H9 (cell line): ENCODE results near the gene GJB6. TPM values are rescaled to one million over a fixed set of nuclear protein-coding genes. Genes with fewer than 3 reads are reported as not detected.

Experiments used
- DNase-seq: peaks from one replicate; pipeline ENCODE4 v3.0.0-alpha.2; 2017
- H2AFZ ChIP-seq: one replicate; pipeline ENCODE4 v1.6.1; 2013; ENCODE audit warnings: mild to moderate bottlenecking, low read length, control low read depth, moderate library complexity
- H2AK5ac ChIP-seq: 2 replicates; pipeline ENCODE4 v1.6.1; 2013; ENCODE audit warnings: low read length, control low read depth, mixed read lengths; ENCODE audit not compliant: insufficient read length
- H2BK120ac ChIP-seq: one replicate; pipeline ENCODE4 v1.6.1; 2013; ENCODE audit warnings: low read depth, mild to moderate bottlenecking, low read length, control low read depth, inconsistent platforms; ENCODE audit not compliant: poor library complexity, severe bottlenecking
- H2BK12ac ChIP-seq: 2 replicates; pipeline ENCODE4 v1.6.1; 2013; ENCODE audit warnings: low read length, control low read depth, mixed read lengths, low read depth; ENCODE audit not compliant: insufficient read length
- H2BK15ac ChIP-seq: 2 replicates; pipeline ENCODE4 v1.6.1; 2013; ENCODE audit warnings: low read depth, low read length, control low read depth
- H2BK20ac ChIP-seq: one replicate; pipeline ENCODE4 v1.6.1; 2013; ENCODE audit warnings: low read depth, mild to moderate bottlenecking, low read length, control low read depth, inconsistent platforms; ENCODE audit not compliant: poor library complexity, severe bottlenecking
- H2BK5ac ChIP-seq: 2 replicates; pipeline ENCODE4 v1.6.1; 2013; ENCODE audit warnings: low read length, control low read depth, mixed read lengths; ENCODE audit not compliant: insufficient read length
- H3K14ac ChIP-seq: 2 replicates; pipeline ENCODE4 v1.6.1; 2013; ENCODE audit warnings: low read length, control low read depth; ENCODE audit not compliant: insufficient read depth
- H3K18ac ChIP-seq: 2 replicates; pipeline ENCODE4 v1.6.1; 2013; ENCODE audit warnings: low read depth, mild to moderate bottlenecking, mixed read lengths, low read length, control low read depth; ENCODE audit not compliant: insufficient read length
- H3K23ac ChIP-seq: 2 replicates; pipeline ENCODE4 v1.6.1; 2013; ENCODE audit warnings: low read length, control low read depth, mixed read lengths, low read depth; ENCODE audit not compliant: insufficient read length
- H3K23me2 ChIP-seq: 2 replicates; pipeline ENCODE4 v1.6.1; 2013; ENCODE audit warnings: low read depth, mild to moderate bottlenecking, mixed read lengths, low read length, control low read depth; ENCODE audit not compliant: insufficient read length, poor library complexity, severe bottlenecking
- H3K27ac ChIP-seq: 2 replicates; pipeline ENCODE4 v1.5.1; 2013; ENCODE audit warnings: low read length, control low read depth, mixed read lengths, low read depth; ENCODE audit not compliant: insufficient read length
- H3K27me3 ChIP-seq: 2 replicates; pipeline ENCODE4 v1.6.1; 2013; ENCODE audit warnings: low read length, control low read depth, inconsistent platforms; ENCODE audit not compliant: insufficient read depth
- H3K4ac ChIP-seq: 2 replicates; pipeline ENCODE4 v1.6.1; 2013; ENCODE audit warnings: low read depth, mild to moderate bottlenecking, control low read depth, inconsistent platforms, low read length, moderate library complexity
- H3K4me1 ChIP-seq: 2 replicates; pipeline ENCODE4 v1.6.1; 2013; ENCODE audit warnings: low read length, control low read depth, inconsistent platforms; ENCODE audit not compliant: insufficient read depth
- H3K4me2 ChIP-seq: 2 replicates; pipeline ENCODE4 v1.6.1; 2013; ENCODE audit warnings: low read length, control low read depth, mixed read lengths; ENCODE audit not compliant: insufficient read length, insufficient read depth
- H3K56ac ChIP-seq: 2 replicates; pipeline ENCODE4 v1.6.1; 2013; ENCODE audit warnings: low read depth, mild to moderate bottlenecking, mixed read lengths, low read length, control low read depth; ENCODE audit not compliant: insufficient read length
- H3K79me1 ChIP-seq: 2 replicates; pipeline ENCODE4 v1.6.1; 2013; ENCODE audit warnings: low read depth, mild to moderate bottlenecking, moderate library complexity, low read length, control low read depth, inconsistent platforms; ENCODE audit not compliant: insufficient read depth, poor library complexity, severe bottlenecking
- H3K79me2 ChIP-seq: 2 replicates; pipeline ENCODE4 v1.6.1; 2013; ENCODE audit warnings: low read length, control low read depth, inconsistent platforms; ENCODE audit not compliant: insufficient read depth
- H3K9ac ChIP-seq: 2 replicates; pipeline ENCODE4 v1.6.1; 2013; ENCODE audit warnings: low read length, control low read depth, mixed read lengths; ENCODE audit not compliant: insufficient read length; ENCODE audit errors: extremely low read depth
- H3K9me3 ChIP-seq: one replicate; pipeline ENCODE4 v1.6.1; 2013; ENCODE audit warnings: low read depth, low read length, inconsistent platforms; ENCODE audit not compliant: control insufficient read depth
- H3T11ph ChIP-seq: one replicate; pipeline ENCODE4 v1.6.1; 2013; ENCODE audit warnings: mild to moderate bottlenecking, low read length, control low read depth, inconsistent platforms
- H4K20me1 ChIP-seq: one replicate; pipeline ENCODE4 v1.6.1; 2013; ENCODE audit not compliant: control insufficient read depth, insufficient read length, insufficient read depth
- H4K5ac ChIP-seq: 2 replicates; pipeline ENCODE4 v1.6.1; 2013; ENCODE audit warnings: low read depth, mild to moderate bottlenecking, mixed read lengths, low read length, control low read depth; ENCODE audit not compliant: insufficient read length
- H4K8ac ChIP-seq: replicated peaks from 2 replicates; pipeline ENCODE4 v1.6.1; 2013; ENCODE audit warnings: low read length, control low read depth, mixed read lengths, low read depth; ENCODE audit not compliant: insufficient read length
- H4K91ac ChIP-seq: 2 replicates; pipeline ENCODE4 v1.6.1; 2013; ENCODE audit warnings: low read depth, mild to moderate bottlenecking, moderate library complexity, mixed read lengths, low read length, control low read depth; ENCODE audit not compliant: insufficient read length
- H3K27ac Mint-ChIP-seq, 3 experiments: 2 replicates in 2 of 3; 3 replicates in 1 of 3; pipeline ENCODE4 v1.8.0; 2020 to 2021; ENCODE audit warnings: mixed read lengths in 3 of 3, mild to moderate bottlenecking in 1 of 3, moderate library complexity in 1 of 3
- H3K27me3 Mint-ChIP-seq: 2 replicates; pipeline ENCODE4 v1.8.0; 2021; ENCODE audit warnings: low read depth, mild to moderate bottlenecking, moderate library complexity, mixed read lengths
- H3K36me3 Mint-ChIP-seq, 3 experiments: 2 replicates in 2 of 3; 3 replicates in 1 of 3; pipeline ENCODE4 v1.8.0; 2020 to 2021; ENCODE audit warnings: low read depth in 3 of 3, mixed read lengths in 3 of 3; ENCODE audit not compliant: insufficient read depth in 1 of 3
- H3K4me1 Mint-ChIP-seq, 2 experiments: 2 replicates each; pipeline ENCODE4 v1.8.0; 2020; ENCODE audit warnings: mixed read lengths in 2 of 2
- H3K4me3 Mint-ChIP-seq, 2 experiments: 2 replicates in 1 of 2; 3 replicates in 1 of 2; pipeline ENCODE4 v1.8.0; 2020 to 2021; ENCODE audit warnings: mild to moderate bottlenecking in 2 of 2, mixed read lengths in 2 of 2, moderate library complexity in 1 of 2
- H3K9me3 Mint-ChIP-seq, 2 experiments: 2 replicates in 1 of 2; 3 replicates in 1 of 2; pipeline ENCODE4 v1.8.0; 2020; ENCODE audit warnings: mild to moderate bottlenecking in 2 of 2, mixed read lengths in 2 of 2, moderate library complexity in 1 of 2
- CTCF ChIP-seq: fragments of 200-600 bp; sonication (generic); conservative IDR thresholded peaks from 3 replicates; pipeline ENCODE4 v1.8.0; 2021; ENCODE audit warnings: antibody characterized with exemption, mild to moderate bottlenecking
- total RNA-seq: library from RNA; stranded (reverse); gene quantifications from 2 replicates; pipeline ENCODE4 v1.2.1, GENCODE V29; 2021

The GJB6 gene
- total RNA-seq, 1 experiment from 2014 or later, result not detected

DNA sequence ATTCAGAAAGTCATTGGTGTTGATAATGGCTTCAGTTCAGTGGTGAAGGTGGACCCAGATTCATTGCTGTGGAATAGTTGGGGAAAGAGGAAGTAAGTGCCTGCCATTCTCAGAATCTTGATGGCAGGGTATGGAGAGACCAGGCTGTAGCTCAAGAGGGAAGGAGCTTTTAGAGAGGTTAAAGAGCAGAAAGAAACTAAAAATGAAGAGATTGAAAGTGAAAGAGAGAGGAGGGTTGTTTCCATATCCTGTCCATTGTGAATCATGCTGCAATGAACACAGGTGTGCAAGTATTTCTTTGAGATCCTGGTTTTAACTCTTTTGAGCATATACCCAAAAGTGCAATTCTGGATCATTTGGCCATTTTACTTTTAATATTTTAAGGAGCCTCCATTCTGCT lies 12.5 kb downstream of the GJB6 start:
- no peak overlapping the region for H3K27ac ChIP-seq
- H3K4me3 Mint-ChIP-seq, result no peak overlapping the region
- H3K4ac ChIP-seq, result no peak overlapping the region
- no peak overlapping the region for H3K56ac ChIP-seq
- no peak overlapping the region for H3T11ph ChIP-seq
- H3K4me1 Mint-ChIP-seq, result peaks cover 0 to 4% of the 10 kb centered on the region in 2 experiments; a peak in 1 of 4 replicates
- H3K27me3 ChIP-seq, result no peaks in the 10 kb centered on the region
- no peak overlapping the region for H4K91ac ChIP-seq
- no peaks in the 10 kb centered on the region for H3K36me3 Mint-ChIP-seq
- H3K27me3 Mint-ChIP-seq, result peaks cover 12% of the 10 kb centered on the region
- no peaks in the 10 kb centered on the region for H3K9me3 ChIP-seq
- H3K9ac ChIP-seq, result no peak overlapping the region
- H2BK120ac ChIP-seq, result no peak overlapping the region
- no peak overlapping the region for H4K5ac ChIP-seq
- no peak for TF ChIP-seq CTCF
- no peak overlapping the region for H2BK12ac ChIP-seq
- H2AK5ac ChIP-seq, result no peak overlapping the region
- H2BK5ac ChIP-seq, result no peak overlapping the region
- no peak overlapping the region for H3K23ac ChIP-seq
- no peaks in the 10 kb centered on the region for H4K20me1 ChIP-seq
- H3K23me2 ChIP-seq, result no peaks in the 10 kb centered on the region
- no peak overlapping the region for H3K14ac ChIP-seq
- H3K4me2 ChIP-seq, result no peak overlapping the region
- no peaks in the 10 kb centered on the region for H3K4me1 ChIP-seq
- H3K79me2 ChIP-seq, result no peaks in the 10 kb centered on the region
- no peak overlapping the region for H2BK15ac ChIP-seq
- no peak overlapping the region for H3K27ac Mint-ChIP-seq
- H2BK20ac ChIP-seq, result no peak overlapping the region
- no peak overlapping the region for H2AFZ ChIP-seq
- H3K18ac ChIP-seq, result no peak overlapping the region
- peaks cover 0 to 3% of the 10 kb centered on the region in 2 experiments; a peak in 3 of 5 replicates for H3K9me3 Mint-ChIP-seq
- H4K8ac ChIP-seq, result no peak overlapping the region
- no peak for DNase-seq
- H3K79me1 ChIP-seq, result no peaks in the 10 kb centered on the region
